GM19240 (cell line): Measurements from ENCODE around the gene ALDH1B1.

Experiments used
- DNase-seq: peaks from one replicate; pipeline ENCODE4 v3.0.0; 2011; ENCODE audit warnings: low spot score; ENCODE audit not compliant: insufficient read length

The ALDH1B1 gene

GRCh38 chr9:38439291-38439915, 46.9 kb downstream of the ALDH1B1 start:
- DNase-seq: no peak

- DNase-seq: no peak
These were observed 47.4 kb downstream of the ALDH1B1 start for GRCh38 chr9:38439916-38440301.

- DNase-seq: no peak
These were observed 48.0 kb downstream of the ALDH1B1 start for GRCh38 chr9:38440516-38440915.

GRCh38 chr9:38441347-38442085, 49.0 kb downstream of the ALDH1B1 start:
- no peak for DNase-seq

- no peak for DNase-seq
These were observed 50.1 kb downstream of the ALDH1B1 start for GRCh38 chr9:38442473-38443096.

GRCh38 chr9:38443181-38443580, 50.7 kb downstream of the ALDH1B1 start:
- no peak for DNase-seq

GRCh38 chr9:38443597-38443996, 51.1 kb downstream of the ALDH1B1 start:
- DNase-seq: no peak

- peak; percentile 29 for DNase-seq
These were observed 52.9 kb downstream of the ALDH1B1 start for GRCh38 chr9:38445154-38446043.

- no peak for DNase-seq
These were observed 55.2 kb downstream of the ALDH1B1 start for GRCh38 chr9:38447703-38448102.
